HG02970 (cell line): Measurements from ENCODE around the gene DEPDC5.
"Not testable (repeated sequence)": the region's sequence is repeated elsewhere in the genome, so short reads cannot be mapped to it uniquely, and the experiment has no call there.

Source experiments
- ATAC-seq: cut with Tn5 transposase; IDR thresholded peaks from one replicate; pipeline ENCODE4 v1.9.1; 2021; ENCODE audit warnings: mild to moderate bottlenecking, moderate library complexity, moderate number of reproducible peaks; ENCODE audit not compliant: unreplicated experiment, low FRiP score

DEPDC5 gene

DNA sequence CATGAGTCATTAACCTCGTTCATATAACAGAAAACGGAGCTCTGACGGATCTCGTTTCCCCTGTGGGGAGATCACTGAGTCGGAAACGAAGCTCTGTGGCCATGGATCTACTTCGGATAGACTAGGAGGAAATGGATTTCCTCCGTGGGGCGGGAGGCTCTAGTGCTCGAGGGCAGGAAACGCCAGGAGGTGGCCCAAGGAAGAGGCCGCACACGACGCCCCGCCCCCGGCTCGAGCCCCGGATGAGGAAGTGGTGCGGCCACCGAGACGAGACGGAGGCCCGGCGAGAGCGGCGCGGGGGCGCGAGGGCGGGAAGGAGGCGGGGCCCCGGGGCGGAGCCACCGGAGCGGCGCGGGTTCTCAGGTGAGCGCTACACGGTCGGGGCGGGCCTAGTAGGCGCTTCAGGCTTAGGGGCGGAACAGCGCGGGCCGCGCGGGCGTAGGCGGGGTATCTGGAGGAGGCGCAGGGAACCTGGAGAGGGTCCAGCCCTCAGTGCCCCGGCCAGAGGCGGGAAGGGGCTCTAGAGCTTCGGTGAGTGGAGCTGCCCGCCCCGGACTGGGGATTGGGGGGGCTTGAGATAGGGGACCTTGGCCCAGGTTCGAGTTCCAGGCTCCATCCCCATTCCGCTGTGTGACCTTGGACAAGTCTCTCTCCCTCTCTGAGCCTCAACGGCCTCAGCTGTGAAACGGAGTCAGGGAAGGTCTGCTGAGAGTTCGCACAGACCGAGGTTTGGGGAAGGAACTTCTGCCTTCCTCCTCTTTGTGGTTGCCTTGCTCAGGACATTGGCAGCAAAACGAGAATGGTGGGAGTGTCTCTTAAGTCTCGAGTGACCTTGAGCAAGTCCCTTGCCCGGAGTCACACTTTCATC is at the start of gene DEPDC5:
TSS of gene DEPDC5 (plus strand) at position 386 of the 868 bp plus-strand sequence. CDS start 903 bp downstream, outside the sequence.
- ATAC-seq = peak; percentile 60

DNA sequence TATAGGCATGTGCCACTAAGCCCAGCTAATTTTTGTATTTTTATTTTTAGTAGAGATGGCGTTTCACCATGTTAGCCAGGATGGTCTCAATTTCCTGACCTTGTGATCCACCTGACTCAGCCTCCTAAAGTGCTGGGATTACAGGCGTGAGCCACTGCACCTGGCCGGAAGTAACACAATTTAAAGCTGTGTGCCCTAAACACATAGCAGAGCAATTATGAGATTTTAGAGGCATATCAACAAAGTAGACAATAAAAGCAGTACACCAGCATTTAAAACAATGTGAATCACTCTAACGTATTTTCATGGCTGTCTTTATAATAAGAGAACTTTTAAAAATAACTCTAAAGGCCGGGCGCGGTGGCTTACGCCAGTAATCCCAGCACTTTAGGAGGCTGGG is 46.3 kb upstream of the DEPDC5 start:
- ATAC-seq = no peak

DNA sequence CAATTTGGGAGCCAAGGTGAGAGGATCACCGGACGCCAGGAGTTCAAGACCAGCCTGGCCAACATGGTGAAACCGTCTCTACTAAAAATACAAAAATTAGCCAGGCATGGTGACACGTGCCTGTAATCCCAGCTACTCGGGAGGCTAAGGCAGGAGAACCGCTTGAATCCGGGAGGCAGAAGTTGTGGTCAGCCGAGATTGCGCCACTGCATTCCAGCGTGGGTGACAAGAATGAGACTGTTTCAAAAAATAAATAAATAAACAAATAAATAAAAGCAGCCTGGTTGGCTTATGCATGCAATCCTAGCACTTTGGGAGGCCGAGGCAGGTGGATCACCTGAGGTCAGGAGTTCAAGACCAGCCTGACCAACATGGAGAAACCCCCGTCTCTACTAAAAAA is 42.6 kb upstream of the DEPDC5 start:
- ATAC-seq = not testable (repeated sequence)

DNA sequence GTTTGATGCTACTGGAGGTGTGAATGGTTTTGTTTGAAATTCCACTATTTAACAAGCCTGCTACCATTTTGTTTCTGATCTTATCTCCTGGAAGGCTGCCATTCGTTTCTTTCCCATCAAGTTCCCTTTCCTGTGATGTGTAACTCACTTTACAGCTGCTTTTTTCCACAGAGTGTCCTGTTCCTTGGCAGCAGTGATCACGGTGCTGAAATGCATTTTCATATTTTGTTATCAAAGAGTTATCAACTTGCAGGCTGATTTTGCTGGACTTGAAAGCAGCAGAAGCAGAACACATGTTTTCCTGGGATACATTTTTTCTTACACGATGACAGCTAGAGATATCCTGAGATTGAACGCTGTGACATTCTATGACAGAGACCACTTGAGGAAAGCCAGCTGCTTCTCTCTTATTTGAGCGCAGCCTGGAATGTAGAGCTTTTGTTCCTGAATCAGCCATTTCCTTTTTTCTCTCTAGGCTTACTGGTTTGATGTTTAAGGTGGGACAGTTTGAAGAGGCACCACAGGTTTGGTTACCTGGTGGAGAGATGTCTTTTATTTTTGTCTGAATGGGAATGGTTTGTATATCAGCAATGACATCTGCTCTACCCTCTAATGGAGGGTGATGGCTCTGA is 38.6 kb upstream of the DEPDC5 start:
- ATAC-seq = no peak

DNA sequence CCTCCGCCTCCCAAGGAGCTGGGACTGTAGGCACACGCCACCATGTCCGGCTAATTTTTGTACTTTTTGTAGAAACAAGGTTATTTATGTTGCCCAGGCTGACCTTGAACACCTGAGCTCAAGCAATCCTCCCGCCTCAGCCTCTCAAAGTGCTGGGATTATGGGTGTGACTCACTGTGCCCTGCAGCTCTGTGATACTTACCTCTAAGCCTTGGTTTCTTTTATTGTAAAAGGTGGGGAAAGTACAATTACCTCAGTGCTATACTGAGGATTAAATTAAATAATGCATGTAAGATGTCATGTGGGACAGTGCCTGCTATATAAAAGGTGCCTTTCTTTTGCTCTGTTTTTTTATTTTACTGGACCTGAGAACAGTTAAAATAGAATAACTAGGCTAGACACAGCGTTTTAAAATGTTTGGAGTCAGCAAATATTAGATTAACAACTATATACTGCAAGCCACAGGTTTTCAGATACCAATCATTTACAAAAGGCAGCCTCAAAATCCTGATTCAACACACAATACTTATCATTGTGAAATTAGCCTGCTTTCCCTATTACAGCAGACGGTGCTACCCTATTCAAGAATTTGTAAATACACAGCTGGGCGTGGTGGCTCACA is 33.9 kb upstream of the DEPDC5 start:
- ATAC-seq = no peak

DNA sequence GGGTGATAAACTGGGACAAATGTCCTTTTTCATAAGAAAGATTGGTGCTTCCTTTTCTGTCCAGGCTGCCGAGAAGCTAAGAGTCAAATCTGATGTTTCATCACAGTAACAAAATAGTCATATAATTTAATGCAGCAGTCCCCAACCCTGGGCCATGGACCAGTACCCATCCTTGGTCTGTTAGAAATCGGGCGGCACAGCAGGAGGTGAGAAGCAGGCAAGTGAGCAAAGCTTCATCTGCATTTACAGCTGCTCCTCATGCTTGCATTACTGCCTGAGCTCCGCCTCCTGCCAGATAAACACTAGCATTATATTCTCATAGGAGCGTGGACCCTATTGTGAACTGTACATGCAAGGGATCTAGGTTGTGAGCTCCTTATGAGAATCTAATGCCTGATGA is 30.1 kb upstream of the DEPDC5 start:
- ATAC-seq = no peak

DNA sequence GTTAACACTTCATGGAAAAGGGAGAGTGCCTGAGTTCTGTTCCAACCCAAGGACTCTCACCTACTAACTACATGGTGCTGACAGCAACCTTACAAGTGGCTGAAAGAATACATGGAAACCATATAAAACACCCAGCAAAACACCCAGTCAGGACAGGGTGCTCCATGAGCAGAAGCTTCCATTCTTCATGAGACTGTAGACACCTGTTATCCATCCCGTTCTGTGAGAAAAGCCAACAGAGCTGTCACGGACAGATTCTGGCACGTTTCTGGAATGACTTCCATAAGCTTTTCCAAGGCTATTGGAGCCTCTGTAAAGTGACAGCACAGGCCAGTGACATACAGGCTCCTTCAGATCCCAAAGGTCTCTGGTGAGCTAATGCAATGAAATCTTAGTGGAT is 27.1 kb upstream of the DEPDC5 start:
- ATAC-seq = no peak

DNA sequence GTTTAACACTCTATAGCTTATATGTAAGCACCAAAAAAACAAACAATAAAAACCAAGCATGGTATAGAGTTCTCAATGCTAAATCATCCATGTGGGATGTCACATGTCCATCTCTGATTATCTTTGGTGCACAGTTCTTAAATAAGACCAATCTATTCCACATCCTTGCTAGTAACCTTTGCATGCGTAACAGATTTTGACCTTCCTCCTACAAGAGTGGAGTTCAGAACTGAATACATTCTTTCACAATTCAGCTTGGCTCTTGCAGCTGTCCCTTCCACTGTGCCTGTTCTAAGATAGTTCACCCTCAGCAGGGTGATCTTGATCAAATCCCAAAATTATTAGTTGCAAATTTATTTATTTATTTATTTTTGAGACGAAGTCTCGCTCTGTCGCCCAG is 25.0 kb upstream of the DEPDC5 start:
- no peak for ATAC-seq

DNA sequence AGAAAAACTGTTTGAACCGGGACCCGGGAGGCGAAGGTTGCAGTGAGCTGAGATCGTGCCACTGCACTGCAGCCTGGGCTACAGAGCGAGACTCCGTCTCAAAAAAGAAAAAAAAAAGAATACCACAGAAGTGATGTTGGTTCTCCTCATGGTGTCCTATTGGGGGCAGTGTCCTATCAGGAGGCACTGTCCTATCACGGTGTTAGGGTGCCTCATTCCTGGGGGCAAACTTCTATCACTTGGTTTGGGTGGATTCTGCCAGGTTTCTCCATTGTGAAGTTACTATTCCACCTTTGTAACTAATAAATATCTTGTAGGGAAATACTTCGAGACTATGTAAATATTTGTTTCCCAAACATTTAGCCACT is 23.5 kb upstream of the DEPDC5 start:
- ATAC-seq = no peak

DNA sequence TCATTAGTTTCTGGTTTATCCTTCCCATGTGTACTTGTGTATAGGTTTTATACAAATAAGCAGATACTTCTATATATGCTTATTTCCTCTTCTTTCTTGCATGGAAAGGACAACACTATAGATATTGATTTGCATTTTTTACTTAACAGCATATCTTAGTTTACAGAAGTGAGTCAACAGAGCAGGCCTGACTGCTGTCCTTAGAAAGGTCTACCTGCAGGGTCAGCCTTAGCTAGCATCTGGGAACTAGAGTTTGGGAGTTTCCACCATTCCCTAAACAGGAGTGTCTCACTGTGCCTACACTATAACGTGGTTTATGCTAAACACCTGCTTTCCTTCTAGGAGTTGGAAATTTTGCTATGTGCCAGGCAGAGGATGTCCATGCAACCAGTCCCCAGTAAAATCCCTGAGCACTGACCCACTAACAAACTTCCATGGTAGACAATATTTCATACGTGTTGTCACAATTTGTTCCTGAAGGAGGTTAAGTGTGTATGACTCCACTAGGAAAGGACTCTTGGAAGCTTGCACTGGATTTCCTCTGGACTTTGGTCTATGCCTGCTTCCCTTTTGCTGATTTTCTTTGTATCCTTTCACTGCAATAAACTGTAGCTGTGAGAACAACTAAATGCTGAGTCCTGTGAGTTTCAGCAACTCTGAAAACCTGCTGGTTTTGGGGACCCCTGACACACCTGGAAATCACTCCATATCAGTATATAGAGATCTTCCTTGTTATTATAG is 21.6 kb upstream of the DEPDC5 start:
- ATAC-seq = no peak

DNA sequence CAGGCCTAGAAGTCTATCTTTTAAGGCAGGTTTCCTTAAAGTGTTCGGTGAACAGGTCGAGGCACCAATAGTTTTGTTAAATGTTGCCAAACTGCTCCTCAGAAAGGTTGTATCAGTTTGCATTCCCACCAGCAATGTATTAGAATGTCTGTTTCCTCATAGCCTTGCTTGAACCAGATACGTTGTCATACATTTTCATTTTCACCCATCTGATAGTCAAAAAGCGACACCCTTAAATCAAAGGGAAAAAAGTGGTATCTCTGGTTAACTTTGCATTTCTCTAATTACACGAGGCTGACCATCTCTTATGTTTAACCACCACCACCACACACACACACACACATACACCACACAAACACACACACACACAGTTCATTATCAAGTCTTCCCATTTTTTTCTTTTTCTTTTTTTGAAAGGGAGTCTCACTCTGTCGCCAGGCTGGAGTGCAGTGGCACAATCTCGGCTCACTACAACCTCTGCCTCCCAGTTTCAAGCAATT is 20.2 kb upstream of the DEPDC5 start:
- no peak for ATAC-seq

DNA sequence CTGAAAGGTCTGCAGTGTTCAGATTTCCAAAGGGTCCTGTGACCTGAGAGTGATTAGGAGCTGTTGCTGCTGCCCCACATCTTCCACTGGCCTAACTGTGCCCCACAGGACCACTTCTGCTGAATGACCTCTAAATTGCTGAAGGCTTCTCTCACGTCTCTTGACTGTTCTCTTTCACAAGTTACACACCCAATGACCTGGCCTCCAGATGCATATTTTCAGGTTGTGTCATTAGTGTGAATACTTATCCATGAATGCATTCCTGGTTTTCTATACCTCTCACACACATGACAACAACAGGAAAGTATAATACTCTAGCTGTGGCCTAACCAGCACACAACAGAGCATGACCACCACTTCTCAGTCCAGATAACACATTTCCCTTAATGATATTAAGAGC is 19.3 kb upstream of the DEPDC5 start:
- no peak for ATAC-seq

DNA sequence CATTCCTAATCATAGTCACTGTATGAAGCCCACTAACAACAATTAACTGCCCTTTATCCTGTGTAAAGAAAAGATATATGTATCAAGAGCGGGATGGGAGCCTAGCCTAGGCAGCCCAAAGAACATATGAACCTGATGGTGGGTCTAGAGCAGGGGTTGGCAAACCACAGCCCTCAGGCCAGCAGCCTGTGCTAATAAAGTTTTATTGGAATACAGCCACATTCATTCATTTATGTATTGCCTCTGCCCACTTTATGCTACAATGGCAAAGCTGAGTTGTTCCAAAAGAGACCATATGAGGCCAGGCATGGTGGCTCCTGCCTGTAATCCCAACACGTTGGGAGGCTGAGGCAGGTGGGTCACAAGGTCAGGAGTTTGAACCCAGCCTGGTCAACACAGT is 17.4 kb upstream of the DEPDC5 start:
- ATAC-seq = no peak

DNA sequence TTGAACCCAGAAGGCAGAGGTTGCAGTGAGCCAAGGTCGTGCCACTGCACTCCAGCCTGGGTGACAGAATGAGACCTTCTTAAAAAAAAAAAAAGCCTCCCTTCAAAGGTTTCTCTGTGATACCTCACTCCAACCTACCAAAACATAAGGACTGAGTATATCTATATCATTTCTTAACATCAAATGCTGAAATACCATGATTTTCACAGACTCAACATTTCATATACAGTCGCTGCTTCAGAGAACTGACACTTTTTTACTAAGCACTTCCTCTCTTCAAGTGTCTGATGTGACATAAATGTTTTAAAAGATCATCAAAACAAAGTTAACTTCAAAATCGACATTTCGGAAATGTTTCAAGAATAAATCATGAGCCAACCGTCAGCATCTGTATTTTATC is 15.9 kb upstream of the DEPDC5 start:
- no peak for ATAC-seq

DNA sequence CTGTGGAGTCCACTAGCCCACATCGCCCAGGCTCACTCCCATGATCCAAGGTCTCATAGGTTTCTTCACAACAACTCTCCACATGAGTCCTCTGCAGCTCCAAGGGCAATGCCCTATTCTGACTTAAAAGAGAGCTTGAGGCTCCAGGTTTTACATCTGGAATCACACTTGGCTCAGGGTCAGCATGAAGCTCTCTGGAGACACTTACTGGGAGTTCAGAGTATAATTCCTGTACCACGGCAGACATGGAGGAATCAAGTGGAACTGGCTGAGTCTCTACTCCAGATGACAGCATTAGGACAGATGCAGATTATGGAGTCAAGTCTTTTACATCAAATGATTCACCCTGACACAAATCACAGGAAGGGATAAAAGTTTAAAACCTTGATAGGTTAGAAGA is 15.3 kb upstream of the DEPDC5 start:
- ATAC-seq = no peak

DNA sequence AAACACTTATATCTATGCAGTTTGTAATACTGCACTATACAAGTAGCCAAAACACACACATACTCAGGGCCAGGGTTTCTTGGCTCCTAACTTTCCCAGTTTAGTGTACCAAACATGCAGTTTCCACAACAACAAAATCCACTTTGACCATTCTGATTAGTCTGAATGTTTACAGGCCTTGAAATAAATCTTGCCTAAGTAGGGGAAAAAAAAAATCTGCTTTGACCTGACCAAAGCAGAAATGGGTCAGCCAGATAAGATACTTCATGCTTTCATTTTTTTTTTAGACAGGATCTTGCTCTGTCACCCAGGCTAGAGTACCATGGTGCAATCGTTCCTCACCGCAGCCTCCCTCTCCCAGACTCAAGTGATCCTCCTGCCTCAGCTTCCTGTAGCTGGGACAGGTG is 14.0 kb upstream of the DEPDC5 start:
- ATAC-seq = no peak

DNA sequence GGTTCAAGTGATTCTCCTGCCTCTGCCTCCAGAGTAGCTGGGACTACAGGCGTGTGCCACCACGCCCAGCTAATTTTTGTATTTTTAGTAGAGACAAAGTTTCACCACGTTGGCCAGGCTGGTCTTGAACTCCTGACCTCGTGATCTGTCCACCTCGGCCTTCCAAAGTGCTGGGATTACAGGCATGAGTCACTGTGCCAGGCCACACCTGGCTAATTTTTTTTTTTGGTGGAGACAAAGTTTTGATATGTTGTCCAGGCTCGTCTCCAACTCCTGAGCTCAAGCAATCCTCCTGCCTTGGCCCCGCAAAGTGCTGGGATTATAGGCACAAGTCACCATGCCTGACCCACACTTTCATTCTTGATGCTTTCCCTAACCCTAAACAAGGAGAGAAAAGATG is 13.5 kb upstream of the DEPDC5 start:
- ATAC-seq = not testable (repeated sequence)

DNA sequence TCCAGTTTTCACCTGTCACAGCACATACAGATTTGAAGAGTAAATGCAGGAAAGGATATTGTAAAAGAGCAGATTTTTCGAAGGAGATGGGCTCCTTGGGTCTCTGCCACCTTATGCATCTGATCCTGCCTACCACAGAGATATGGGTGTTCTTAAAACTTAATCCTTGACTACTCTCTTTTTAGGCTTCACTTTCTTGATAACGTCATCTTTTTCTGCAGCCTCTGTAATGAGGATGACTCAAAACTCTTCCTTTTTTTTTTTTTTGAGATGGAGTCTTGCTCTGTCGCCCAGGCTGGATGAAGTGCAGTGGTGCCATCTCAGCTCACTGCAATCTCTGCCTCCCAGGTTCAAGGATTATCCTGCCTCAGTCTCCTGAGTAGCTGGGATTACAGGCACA is 11.7 kb upstream of the DEPDC5 start:
- ATAC-seq = no peak

DNA sequence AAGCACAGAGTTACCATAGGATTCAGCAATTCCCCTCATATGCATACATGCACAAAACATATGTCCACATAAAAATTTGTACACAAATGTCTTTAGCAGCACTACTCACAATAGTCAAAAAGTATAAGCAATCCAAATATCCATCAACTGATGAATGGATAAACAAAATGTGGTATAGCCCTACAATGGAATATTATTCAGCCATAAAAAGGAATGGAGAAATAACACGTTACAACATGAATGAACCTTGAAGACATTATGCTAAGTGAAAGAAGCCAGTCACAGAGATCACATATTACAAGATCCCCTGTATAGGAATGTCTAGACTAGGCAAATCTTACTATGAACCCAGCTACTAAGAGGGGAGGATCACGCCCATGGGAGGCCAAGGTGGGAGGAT is 11.1 kb upstream of the DEPDC5 start:
- no peak for ATAC-seq

DNA sequence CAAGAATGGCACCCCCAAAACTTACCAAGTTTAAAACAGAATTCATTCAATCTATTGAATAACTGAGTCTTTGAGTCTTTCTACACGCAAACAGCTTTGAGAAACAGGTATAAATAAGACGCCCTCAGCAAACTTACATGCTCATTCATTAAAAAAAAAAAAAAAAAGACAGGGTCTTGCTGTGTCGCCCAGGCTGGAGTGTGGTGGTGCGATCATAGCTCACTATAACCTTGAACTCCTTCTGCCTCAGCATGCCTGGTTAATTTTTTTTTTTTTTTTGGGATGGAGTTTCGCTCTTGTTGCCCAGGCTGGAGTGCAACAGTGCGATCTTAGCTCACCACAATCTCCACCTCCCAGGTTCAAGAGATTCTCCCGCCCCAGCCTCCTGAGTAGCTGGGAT is 9.9 kb upstream of the DEPDC5 start:
- ATAC-seq = no peak

DNA sequence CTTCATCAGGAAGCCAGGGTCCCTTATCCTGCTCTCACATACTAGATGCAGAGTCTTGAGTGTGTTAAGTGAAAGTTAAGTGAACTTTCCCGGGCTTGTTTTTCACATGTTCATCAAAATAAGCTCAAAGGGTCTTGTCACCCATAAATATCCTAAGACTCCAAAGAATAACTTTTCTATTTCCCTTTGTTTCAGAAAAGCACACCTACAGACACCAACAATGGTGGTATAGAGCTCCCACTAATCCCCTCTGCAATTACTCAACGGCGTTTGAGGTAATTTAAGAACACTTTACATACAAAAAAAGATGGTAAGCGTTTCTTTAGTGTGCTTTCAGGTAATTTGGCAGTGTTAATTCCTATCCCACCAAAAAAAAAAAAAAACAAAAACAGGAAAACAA is 6.4 kb upstream of the DEPDC5 start:
- no peak for ATAC-seq
